GM18508 (cell line): ENCODE data around the gene AJM1.

Experiments used
- ATAC-seq: cut with Tn5 transposase; IDR thresholded peaks from one replicate; pipeline ENCODE4 v1.9.1; 2021; ENCODE audit warnings: moderate number of reproducible peaks; ENCODE audit not compliant: insufficient read depth, unreplicated experiment

AJM1 gene

DNA sequence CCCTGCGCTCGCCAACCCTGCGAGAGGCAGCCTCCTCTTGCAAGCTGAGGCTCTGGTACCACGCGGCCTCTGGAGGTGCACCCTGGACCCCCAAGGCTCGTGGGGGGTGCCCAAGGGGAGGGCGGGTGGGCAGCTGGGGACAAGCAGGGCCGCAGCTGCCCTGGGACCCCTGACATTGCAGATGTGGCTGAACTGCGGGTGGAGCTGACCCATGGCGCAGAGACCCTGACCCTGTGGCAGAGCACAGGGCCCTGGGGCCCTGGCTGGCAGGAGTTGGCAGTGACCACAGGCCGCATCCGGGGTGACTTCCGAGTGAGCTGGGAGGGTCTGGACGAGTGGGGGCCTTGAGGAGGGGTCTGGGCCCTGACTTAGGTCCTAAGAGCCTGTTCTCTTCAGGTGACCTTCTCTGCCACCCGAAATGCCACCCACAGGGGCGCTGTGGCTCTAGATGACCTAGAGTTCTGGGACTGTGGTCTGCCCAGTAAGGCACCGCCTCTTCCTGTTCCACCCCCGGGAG is 11.4 kb downstream of the AJM1 start:
- ATAC-seq: no peak

DNA sequence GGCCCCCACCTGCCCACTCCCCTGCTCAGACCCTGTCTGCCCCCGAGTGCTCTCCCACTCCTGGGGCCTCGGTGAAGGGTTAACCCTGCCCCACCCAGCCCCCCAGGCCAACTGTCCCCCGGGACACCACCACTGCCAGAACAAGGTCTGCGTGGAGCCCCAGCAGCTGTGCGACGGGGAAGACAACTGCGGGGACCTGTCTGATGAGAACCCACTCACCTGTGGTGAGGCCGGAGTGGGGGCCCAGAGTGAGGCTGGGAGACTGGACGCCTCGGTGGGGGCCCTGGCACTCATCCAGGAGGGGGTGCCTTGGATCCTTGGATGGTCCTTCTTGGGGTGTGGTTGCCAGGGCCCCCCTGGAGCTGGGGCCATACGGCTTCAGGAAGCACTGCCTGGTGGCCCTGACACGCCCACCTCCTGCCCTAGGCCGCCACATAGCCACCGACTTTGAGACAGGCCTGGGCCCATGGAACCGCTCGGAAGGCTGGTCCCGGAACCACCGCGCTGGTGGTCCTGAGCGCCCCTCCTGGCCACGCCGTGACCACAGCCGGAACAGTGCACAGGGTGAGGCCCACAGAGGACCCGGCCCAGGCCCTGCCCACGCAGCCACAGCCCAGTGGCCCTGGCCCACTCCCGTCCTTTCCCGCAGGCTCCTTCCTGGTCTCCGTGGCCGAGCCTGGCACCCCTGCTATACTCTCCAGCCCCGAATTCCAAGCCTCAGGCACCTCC is 12.0 kb downstream of the AJM1 start:
- no peak for ATAC-seq

DNA sequence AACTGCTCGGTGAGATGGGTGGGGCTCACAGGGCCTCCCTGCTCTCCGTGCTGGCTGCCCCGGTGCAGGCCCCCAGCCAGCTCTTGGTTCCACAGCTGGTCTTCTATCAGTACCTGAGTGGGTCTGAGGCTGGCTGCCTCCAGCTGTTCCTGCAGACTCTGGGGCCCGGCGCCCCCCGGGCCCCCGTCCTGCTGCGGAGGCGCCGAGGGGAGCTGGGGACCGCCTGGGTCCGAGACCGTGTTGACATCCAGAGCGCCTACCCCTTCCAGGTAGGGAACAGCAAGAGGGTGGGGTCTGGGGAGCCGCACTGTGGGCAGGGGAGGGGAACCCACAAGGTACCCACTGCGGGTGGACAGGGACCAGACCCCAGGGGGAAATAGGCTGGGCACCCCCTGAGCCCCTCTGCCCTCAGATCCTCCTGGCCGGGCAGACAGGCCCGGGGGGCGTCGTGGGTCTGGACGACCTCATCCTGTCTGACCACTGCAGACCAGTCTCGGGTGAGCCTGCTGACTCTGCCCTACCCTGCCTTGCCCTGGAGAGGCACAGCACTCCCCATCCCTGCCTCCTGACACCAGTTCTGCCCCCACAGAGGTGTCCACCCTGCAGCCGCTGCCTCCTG is 12.7 kb downstream of the AJM1 start:
- ATAC-seq: no peak

DNA sequence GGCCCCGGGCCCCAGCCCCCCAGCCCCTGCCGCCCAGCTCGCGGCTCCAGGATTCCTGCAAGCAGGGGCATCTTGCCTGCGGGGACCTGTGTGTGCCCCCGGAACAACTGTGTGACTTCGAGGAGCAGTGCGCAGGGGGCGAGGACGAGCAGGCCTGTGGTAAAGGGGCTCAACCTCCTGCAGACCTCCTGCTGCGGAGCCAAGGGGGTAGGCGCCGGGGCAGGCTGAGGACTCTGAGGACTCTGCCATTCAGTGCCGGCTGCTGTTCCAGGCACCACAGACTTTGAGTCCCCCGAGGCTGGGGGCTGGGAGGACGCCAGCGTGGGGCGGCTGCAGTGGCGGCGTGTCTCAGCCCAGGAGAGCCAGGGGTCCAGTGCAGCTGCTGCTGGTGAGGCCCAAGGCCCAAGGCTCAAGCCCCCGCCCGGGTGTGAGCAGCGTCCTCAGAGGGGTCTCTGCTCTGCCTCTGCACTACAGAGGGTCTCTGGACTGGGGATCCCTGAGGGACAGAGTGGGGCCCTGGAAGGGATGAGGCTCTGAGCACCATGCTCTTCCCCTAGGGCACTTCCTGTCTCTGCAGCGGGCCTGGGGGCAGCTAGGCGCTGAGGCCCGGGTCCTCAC is 13.3 kb downstream of the AJM1 start:
- ATAC-seq: no peak

DNA sequence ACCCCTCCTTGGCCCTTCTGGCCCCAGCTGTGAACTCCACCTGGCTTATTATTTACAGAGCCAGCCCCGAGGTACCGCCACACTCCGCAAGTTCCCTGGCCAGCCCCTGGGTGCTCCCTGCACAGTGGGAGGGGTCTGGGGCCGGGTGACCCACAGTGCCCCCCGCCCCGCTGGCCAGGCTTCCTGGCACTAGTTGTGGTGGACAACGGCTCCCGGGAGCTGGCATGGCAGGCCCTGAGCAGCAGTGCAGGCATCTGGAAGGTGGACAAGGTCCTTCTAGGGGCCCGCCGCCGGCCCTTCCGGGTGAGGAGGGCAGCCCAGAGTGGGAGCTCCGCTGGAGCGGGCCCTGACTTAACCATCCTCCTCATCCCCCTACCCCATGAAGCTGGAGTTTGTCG is 13.8 kb downstream of the AJM1 start:
- no peak for ATAC-seq

DNA sequence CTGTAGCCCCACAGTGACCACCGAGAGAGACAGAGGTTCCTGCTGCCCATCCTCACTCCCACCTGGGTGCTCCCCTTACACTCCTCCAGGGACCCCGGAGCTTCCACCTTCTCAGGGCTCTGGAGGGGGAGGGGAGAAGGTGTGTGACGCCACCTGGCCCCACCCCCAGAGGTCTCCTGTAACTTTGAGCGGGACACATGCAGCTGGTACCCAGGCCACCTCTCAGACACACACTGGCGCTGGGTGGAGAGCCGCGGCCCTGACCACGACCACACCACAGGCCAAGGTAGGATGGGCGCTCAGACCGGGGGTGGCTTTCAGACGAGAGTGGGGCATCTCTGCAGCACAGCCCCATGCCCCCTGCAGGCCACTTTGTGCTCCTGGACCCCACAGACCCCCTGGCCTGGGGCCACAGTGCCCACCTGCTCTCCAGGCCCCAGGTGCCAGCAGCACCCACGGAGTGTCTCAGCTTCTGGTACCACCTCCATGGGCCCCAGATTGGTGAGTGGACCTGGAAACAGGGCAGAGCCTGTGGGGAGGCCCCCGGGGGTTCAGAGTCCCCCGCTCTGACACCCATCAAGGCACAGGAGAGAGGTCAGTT is 14.4 kb downstream of the AJM1 start:
- ATAC-seq: no peak

DNA sequence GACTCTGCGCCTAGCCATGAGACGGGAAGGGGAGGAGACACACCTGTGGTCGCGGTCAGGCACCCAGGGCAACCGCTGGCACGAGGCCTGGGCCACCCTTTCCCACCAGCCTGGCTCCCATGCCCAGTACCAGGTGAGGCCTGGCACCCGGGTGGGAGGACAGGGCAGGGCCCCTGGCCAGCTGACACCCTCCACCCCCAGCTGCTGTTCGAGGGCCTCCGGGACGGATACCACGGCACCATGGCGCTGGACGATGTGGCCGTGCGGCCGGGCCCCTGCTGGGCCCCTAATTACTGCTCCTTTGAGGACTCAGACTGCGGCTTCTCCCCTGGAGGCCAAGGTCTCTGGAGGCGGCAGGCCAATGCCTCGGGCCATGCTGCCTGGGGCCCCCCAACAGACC is 14.9 kb downstream of the AJM1 start:
- no peak for ATAC-seq

DNA sequence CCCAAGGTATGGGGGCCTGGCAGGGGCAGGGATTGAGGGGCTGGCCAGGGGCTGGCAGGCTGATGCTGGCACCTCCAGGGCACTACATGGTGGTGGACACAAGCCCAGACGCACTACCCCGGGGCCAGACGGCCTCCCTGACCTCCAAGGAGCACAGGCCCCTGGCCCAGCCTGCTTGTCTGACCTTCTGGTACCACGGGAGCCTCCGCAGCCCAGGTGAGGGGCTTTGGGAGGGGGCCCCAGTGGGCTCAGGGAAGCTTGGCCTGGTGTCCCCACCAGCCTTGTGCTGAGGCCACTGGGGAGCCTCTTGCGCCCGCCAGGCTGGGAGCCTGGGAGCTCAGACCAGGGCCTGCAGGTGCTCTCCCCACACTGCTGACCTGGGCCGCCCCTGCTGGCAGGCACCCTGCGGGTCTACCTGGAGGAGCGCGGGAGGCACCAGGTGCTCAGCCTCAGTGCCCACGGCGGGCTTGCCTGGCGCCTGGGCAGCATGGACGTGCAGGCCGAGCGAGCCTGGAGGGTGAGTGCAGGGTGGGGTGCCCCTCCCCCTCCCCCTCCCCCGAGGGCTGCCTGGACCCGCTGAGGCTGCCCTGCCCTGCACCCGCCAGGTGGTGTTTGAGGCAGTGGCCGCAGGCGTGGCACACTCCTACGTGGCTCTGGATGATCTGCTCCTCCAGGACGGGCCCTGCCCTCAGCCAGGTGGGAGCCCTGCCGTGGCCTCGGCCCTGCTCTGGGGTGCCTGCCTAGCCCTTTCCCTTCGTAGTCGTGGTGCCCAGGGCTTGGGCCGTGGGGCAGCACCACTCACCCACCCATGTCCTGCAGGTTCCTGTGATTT is 15.5 kb downstream of the AJM1 start:
- no peak for ATAC-seq

DNA sequence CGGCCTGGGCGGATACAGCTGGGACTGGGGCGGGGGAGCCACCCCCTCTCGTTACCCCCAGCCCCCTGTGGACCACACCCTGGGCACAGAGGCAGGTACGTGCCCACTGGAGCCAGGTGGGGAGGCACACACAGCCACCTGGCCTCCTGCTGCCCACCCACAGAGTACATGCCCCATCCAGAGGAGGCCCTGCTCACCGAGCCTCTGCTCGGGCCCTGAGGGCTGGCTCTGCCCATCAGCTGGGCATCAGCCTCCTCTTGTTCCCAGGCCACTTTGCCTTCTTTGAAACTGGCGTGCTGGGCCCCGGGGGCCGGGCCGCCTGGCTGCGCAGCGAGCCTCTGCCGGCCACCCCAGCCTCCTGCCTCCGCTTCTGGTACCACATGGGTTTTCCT is 16.2 kb downstream of the AJM1 start:
- no peak for ATAC-seq

DNA sequence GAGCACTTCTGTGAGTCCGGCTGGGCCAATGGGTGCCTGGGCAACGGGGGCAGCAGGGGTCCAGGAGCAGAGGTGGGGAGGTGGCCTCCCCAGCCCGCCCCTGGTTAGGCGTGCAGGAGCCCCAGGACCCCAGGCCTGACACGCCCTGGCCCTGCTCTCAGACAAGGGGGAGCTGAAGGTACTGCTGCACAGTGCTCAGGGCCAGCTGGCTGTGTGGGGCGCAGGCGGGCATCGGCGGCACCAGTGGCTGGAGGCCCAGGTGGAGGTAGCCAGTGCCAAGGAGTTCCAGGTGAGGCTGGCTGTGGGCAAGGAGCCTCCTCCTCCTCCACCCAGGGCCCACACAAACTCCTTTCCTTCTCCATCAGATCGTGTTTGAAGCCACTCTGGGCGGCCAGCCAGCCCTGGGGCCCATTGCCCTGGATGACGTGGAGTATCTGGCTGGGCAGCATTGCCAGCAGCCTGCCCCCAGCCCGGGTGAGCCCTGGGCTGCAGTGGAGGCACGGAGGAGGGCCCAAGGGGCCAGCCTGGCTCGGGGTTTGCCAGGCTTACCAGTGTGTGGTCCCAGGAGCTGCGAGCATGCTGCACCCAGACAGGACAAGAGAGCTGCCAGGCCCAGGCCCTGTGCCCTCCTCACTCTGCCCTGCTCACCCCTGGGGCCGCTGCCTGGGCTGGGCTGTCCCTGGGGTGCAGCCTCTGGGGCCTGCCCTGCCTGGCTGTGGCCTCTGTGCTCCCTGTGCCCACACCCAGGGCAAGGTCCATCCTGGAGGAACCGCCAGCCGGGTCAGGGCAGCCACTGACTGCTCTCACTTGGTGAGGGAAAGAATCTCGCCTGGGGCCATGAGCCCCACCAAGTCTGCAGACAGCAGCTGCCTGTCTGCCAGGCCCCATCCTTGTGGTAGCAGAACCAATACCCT is 16.8 kb downstream of the AJM1 start:
- ATAC-seq: no peak

DNA sequence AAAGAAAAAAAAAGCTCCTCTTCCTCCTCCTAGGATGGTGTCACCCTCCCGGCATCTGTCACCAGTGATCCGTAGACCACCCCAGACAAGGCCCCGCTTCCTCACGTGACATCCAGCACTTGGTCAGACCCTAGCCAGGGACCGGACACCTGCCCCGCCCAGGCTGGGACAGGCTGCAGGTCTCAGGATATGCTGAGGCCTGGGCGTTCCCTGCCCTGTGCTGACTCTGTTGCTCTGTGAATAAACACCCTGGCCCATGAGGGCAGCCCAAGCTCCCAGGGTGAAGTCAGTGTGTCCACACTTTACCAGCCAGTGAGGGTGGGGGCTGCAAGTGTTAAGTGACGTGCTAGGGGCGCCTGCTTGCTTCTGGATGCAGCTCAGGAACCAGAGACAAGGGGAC is 18.3 kb downstream of the AJM1 start:
- ATAC-seq: no peak

DNA sequence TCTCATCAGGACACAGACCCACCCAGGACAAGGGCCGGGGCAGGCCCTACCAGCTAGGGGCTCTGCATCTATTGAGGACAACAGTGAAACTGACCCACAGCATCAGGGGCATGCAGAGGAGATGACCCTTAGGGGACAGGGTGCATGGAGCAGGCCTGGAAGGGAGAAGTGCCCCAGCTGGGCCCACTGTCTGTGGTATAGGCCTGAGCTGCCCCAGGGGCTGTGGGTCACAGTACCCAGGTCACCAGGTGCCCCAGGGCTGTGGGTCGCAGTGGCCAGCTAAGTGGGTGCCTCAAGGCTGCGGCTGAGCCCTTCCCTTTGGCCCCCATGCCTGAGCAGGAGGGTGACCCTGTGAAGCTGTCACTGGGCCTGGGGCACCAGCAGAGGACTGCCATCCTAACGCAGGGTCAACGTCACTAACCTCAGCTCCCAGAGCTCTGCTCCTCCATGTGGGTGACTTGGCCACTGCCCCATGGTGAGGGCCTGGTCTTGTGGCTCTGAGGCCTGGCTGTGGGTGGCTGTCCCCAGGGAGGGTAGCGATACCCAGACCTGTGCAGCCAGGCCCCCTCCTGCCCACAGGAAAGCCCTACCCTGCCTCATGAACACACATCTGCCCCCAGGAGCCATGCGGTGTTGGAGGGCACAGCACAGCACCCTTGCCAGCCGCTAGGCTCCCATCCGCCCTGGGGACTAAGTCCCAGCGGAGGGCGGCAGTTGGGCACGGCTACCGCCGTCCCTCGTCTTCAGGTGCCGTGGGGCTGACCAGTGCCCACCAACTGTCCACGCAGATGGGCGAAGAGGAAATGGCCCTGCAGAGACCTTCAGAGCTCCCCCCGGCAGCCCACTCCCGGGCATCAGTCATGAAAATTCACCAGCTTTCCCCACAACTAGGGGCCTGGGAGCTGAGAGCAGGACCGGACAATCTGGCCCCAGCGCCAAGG is 18.9 kb downstream of the AJM1 start:
- no peak for ATAC-seq

DNA sequence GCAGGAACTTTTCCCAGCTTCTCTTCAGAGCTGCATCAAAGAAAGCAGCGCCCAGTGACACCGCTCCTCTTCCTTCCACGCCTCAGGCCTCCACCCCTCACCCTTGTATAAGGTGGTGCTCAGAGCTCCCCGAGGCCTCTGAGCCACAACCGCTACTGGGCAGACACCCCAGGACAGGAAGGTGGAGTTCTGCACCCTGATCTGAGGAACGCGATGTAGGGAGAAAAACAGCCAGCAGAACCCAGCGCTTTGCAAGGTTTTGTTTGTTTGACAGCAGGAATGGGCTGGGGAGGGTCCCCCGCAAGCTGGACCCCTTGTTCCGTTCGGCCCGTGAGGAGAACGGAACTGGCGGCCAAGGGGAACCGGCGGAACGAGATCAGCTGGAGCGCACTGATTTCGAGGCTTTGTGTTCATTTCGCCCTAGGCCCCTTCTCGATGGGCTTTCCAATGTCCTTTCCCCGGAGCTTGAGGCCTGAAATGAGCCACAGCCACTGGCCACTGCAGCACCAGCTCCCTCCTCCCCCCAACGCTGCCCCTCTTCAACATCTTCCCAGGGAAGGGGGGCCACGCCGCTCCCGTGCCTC is 19.7 kb downstream of the AJM1 start:
- ATAC-seq: no peak

DNA sequence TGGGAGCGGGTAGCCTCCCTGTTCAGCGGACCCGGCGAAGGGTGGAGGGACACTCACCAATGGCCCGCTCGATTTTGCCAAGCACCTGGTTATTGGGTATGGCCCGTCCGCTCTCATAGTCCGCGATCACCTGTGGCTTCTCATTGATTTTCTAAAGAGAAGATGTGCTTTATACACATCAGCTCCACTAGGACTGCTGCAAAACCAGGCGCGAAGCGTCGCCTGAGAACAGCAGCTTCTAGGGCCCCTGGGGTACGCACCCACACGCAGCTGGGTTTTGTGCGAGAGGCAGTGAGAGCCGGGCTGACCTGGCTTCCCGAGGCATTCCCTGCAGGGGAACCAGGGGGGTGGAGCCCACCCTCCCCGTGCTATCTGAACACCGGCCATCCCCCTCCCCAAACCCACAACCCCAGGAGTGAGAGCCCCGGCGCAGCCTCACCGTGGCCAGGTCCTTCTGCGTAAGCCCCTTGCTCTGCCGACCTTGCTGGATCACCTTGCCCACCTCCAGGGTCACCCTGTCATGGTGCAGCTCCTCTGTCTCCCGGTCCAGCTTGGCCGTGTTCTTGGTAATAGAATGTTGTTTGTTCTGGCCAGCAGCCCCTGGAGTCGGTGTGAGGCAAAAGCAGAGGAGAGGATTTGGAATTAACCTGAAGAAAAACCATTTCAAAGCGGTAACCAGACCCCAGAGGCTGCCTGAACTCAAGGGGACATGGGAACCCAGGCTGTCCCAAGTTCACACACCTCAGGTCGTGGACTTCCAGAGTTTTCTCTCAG is 20.8 kb downstream of the AJM1 start:
- no peak for ATAC-seq

DNA sequence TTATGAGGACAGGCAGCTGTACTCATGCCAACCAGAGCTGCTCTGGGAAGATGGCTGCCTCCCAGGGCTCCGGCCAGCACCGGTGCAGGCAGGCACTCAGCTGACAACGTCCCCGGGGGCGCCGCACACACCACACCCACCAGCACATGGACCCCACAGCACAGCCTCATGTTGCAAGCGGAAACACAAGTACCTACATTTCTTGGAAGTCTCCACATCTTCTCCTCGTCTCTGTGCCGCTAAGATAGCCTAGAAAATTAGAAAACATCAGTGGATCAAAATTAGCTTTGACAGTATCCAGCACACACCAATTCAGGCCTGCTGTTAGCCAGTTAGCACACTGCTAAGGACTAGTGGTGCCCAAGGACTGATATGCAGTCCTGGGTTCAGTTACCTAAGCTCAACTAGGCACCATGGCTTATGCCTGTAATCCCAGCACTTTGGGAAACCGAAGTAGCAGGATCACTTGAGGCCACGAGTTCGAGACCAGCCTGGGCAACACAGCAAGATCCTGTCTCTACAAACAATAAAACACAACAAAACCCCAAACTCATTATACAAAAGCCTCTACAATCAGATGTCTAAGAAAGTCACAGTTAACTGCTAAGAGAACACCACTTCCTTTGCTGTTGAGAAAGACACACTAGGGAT is 21.5 kb downstream of the AJM1 start:
- ATAC-seq: no peak

DNA sequence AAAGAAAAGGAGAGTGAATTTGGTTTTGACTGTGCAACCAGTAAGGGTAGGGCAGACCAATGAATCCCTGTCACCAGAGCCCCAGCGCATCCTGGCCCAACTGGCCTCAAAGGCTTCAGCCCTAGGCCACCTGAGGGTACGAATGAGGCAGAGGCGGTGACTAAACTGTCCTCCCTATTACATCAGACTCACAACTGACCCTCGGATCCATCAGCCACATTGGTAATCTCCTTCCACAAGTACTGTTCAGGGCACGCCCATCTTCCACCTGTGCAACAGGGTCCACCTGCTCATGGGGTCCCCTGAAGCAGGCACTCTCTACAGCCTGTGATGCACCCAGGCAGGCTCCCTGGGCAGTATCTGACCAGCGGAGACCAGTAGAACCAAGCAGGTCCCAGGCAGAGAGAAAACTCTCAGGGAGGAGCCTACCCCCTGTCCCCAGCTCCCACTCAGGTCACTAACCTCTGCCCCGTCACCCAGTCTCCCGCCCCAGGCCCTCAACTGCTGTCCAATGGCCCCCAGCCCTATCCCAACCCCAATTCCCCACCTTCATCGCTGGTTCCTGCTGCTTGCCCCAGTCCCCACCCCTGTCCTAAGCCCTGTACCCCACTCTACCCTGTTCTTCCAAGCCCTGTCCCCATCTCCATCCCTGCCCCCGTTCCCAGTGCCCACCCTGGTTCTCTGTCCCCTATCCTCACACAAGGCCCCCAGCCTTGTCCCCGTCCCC is 22.9 kb downstream of the AJM1 start:
- no peak for ATAC-seq
